PFSK-1 (cell line): ENCODE results near the gene ATXN1.

Experiments
- FOXP2 ChIP-seq: optimal IDR thresholded peaks from 2 replicates; pipeline ENCODE3; 2011; ENCODE audit warnings: borderline replicate concordance, control low read depth, inconsistent platforms; ENCODE audit not compliant: insufficient read depth; ENCODE audit errors: extremely low read length, extremely low read depth
- POLR2AphosphoS5 ChIP-seq: IDR thresholded peaks from 2 replicates; pipeline ENCODE4 v1.6.1; 2012; ENCODE audit warnings: low read depth, mild to moderate bottlenecking, control low read depth, low read length, moderate library complexity
- REST ChIP-seq, 2 experiments: IDR thresholded peaks; 2 replicates each; pipeline versions ENCODE4 v1.6.1 to v1.8.0; 2011 to 2012; ENCODE audit warnings: low read depth in 2 of 2, low read length in 2 of 2, control low read depth in 1 of 2, inconsistent platforms in 1 of 2, mild to moderate bottlenecking in 1 of 2, moderate library complexity in 1 of 2; ENCODE audit not compliant: insufficient read depth in 1 of 2
- SIN3A ChIP-seq: IDR thresholded peaks from 2 replicates; pipeline ENCODE4 v1.6.1; 2012; ENCODE audit warnings: mild to moderate bottlenecking, low read length, moderate library complexity, borderline replicate concordance; ENCODE audit not compliant: insufficient read depth
- TAF1 ChIP-seq: IDR thresholded peaks from 2 replicates; pipeline ENCODE4 v1.6.1; 2012; ENCODE audit warnings: low read length, control low read depth, borderline replicate concordance; ENCODE audit not compliant: insufficient read depth

Gene ATXN1

GRCh38 chr6:16533721-16534136 lies 227.5 kb downstream of the ATXN1 start:
- no peak for TF ChIP-seq TAF1
- no peak for TF ChIP-seq SIN3A
- peak; percentile 48; the same call in 1 of the 2 replicates for TF ChIP-seq POLR2AphosphoS5

DNA sequence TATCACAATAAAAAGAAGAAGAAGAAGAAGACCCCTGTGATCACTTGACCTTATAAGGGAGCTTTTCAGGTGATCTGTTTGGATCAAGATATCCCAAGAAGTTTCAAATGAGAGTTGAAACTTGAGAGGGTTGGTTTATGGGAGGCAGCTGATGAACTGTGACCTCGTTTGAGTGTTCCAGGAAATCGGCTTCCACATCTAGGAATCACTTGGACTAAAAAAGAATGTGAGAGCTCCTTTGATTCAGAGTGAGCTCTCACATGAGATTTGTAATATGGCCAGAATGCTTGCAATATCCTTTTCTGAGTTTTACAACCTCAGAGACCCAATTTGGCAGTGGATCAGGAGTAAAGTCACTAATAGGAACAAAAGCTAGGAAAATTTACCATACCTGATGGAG lies 228.1 kb downstream of the ATXN1 start:
- TF ChIP-seq SIN3A (no peak), REST (IDR thresholded peaks at IDR 0.05; ENCODE audit: insufficient read depth in 1 of 2, low read depth in 2 of 2, low read length in 2 of 2) (no peak), TAF1 (no peak), POLR2AphosphoS5 (no peak), FOXP2 (no peak)

DNA sequence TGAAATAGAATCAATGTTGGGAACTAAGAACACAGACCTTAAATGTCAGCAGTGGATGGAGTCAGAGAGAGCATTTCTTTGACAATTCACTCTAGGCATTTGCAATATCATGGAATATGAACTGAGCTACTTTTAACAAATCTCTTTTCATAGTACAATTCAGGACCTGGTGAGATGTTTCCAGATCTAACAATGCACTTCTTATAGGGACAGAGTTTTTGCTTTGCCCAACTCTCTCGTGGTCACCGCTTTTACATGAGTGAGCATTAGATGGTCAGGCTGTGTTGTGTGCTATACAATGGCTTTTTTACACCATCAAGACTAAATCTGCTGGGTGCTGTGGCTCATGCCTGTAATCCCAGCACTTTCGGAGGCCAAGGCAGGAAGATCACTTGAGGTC lies 233.6 kb downstream of the ATXN1 start:
- TF ChIP-seq TAF1 (no peak), POLR2AphosphoS5 (no peak), REST (IDR thresholded peaks at IDR 0.05; ENCODE audit: insufficient read depth in 1 of 2, low read depth in 2 of 2, low read length in 2 of 2) (no peak), FOXP2 (no peak), SIN3A (no peak)

GRCh38 chr6:16524380-16524707 lies 236.9 kb downstream of the ATXN1 start:
- no peak for TF ChIP-seq POLR2AphosphoS5
- TF ChIP-seq SIN3A = no peak
- TF ChIP-seq REST (IDR thresholded peaks at IDR 0.05; ENCODE audit: insufficient read depth in 1 of 2, low read depth in 2 of 2, low read length in 2 of 2) = no peak
- no peak for TF ChIP-seq FOXP2
- no peak for TF ChIP-seq TAF1

- TF ChIP-seq SIN3A (no peak), POLR2AphosphoS5 (no peak), REST (IDR thresholded peaks at IDR 0.05; ENCODE audit: insufficient read depth in 1 of 2, low read depth in 2 of 2, low read length in 2 of 2) (no peak), FOXP2 (no peak), TAF1 (no peak)
Observed at GRCh38 chr6:16523606-16524379, 237.5 kb downstream of the ATXN1 start.
